GM23248 (cell line): ENCODE measurements around the gene SPAG6. TPM values are rescaled to one million over a fixed set of nuclear protein-coding genes. Genes with fewer than 3 reads are reported as not detected.

Experiments
- DNase-seq: peaks from one replicate; pipeline ENCODE4 v3.0.0-alpha.2; 2015
- H2AFZ ChIP-seq: fragments of 200-600 bp; sonication (generic); 2 replicates; pipeline ENCODE4 v1.6.1; 2016; ENCODE audit warnings: antibody characterized with exemption
- H3F3A ChIP-seq: fragments of 200-600 bp; sonication (generic); 2 replicates; pipeline ENCODE4 v1.6.1; 2016; ENCODE audit warnings: mild to moderate bottlenecking, antibody characterized with exemption, mixed run types; ENCODE audit not compliant: insufficient read depth
- H3K27ac ChIP-seq: fragments of 200-600 bp; sonication (generic); 2 replicates; pipeline ENCODE4 v1.5.1; 2016; ENCODE audit warnings: mild to moderate bottlenecking
- H3K27me3 ChIP-seq: fragments of 200-600 bp; sonication (generic); replicated peaks from 2 replicates; pipeline ENCODE4 v1.6.1; 2016; ENCODE audit warnings: mild to moderate bottlenecking; ENCODE audit not compliant: insufficient read depth
- H3K36me3 ChIP-seq: fragments of 200-600 bp; sonication (generic); 2 replicates; pipeline ENCODE4 v1.6.1; 2016; ENCODE audit warnings: low read depth, mild to moderate bottlenecking
- H3K4me1 ChIP-seq: fragments of 200-600 bp; sonication (generic); 2 replicates; pipeline ENCODE4 v1.6.1; 2016; ENCODE audit warnings: mild to moderate bottlenecking; ENCODE audit not compliant: insufficient read depth
- H3K4me2 ChIP-seq: fragments of 200-600 bp; sonication (generic); one replicate; pipeline ENCODE4 v1.6.1; 2016; ENCODE audit warnings: mild to moderate bottlenecking; ENCODE audit not compliant: unreplicated experiment
- H3K4me3 ChIP-seq: fragments of 200-600 bp; sonication (generic); 2 replicates; pipeline ENCODE4 v1.5.1; 2016; ENCODE audit warnings: mild to moderate bottlenecking
- H3K79me2 ChIP-seq: fragments of 200-600 bp; sonication (generic); 2 replicates; pipeline ENCODE4 v1.6.1; 2016; ENCODE audit warnings: mild to moderate bottlenecking; ENCODE audit not compliant: insufficient read depth
- H3K9ac ChIP-seq: fragments of 200-600 bp; sonication (generic); 2 replicates; pipeline ENCODE4 v1.6.1; 2016; ENCODE audit warnings: mild to moderate bottlenecking
- H3K9me2 ChIP-seq: fragments of 200-600 bp; sonication (generic); 2 replicates; pipeline ENCODE4 v1.6.1; 2016; ENCODE audit warnings: mixed run types, mild to moderate bottlenecking, moderate library complexity; ENCODE audit not compliant: insufficient read depth
- H3K9me3 ChIP-seq: fragments of 200-600 bp; sonication (generic); one replicate; pipeline ENCODE4 v1.6.1; 2017; ENCODE audit warnings: low read depth
- H4K20me1 ChIP-seq: fragments of 200-600 bp; sonication (generic); 2 replicates; pipeline ENCODE4 v1.6.0; 2016; ENCODE audit not compliant: insufficient read depth
- EZH2 ChIP-seq: fragments of 200-600 bp; sonication (generic); IDR thresholded peaks from 2 replicates; pipeline ENCODE4 v1.6.1; 2018; ENCODE audit warnings: antibody characterized with exemption, mild to moderate bottlenecking; ENCODE audit not compliant: insufficient read depth, poor library complexity, severe bottlenecking
- EZH2phosphoT487 ChIP-seq: fragments of 200-600 bp; sonication (generic); IDR thresholded peaks from 2 replicates; pipeline ENCODE4 v1.6.1; 2018; ENCODE audit warnings: antibody characterized with exemption, moderate library complexity, mild to moderate bottlenecking, low read depth; ENCODE audit not compliant: insufficient read depth
- WGBS, 2 experiments: methylation state at CpG; one replicate each; pipeline ENCODE4 v1.1.6; 2015 to 2017; ENCODE audit warnings: low lambda C conversion rate in 2 of 2, low coverage in 1 of 2; ENCODE audit errors: missing lambda C conversion rate in 2 of 2; 5-methylcytosine and 5-hydroxymethylcytosine counted together
- in situ Hi-C: fragments of 300-500 bp; cut with MboI; formaldehyde crosslinking; loops from 2 replicates; pipeline ENCODE4 v1.15.0; 2020
- polyA plus RNA-seq: library from polyadenylated mRNA; unstranded; fragments of >200 nt; fragmentation: Nextera tagmentation; extraction: Ambion mirVana; gene quantifications from 2 replicates; pipeline ENCODE4 v1.2.1, GENCODE V29; 2016
- total RNA-seq: library from RNA; depleted of rRNA; stranded (reverse); fragments of >200 nt; shearing (Covaris generic); gene quantifications from 2 replicates; pipeline ENCODE4 v1.2.3, GENCODE V29; 2014

Gene SPAG6
- total and polyA plus RNA-seq, 2 experiments from 2014 or later, result not detected

GRCh38 chr10:22420787-22421517 is 75.7 kb downstream of the SPAG6 start:
- Histone ChIP-seq H2AFZ (no peak overlapping the region), H3K79me2 (no peaks in the 10 kb centered on the region), H3K27ac (no peak overlapping the region), H3K9me3 (no peaks in the 10 kb centered on the region), H3K4me2 (no peak overlapping the region), H3K36me3 (no peaks in the 10 kb centered on the region), H4K20me1 (no peaks in the 10 kb centered on the region), H3K9me2 (no peaks in the 10 kb centered on the region), H3K9ac (no peak overlapping the region), H3K27me3 (no peaks in the 10 kb centered on the region), H3K4me3 (no peak overlapping the region), H3K4me1 (no peaks in the 10 kb centered on the region), H3F3A (no peaks in the 10 kb centered on the region)
- peak; percentile 52 for DNase-seq
- in situ Hi-C loops, result loop anchor here (10.0 kb wide), 1 partner anchor 416 kb away; the partner anchor contains the start of gene DNAJC1
- WGBS, 2 experiments, result 72 to 73% methylated on average over 4 of the region's 4 CpGs
- TF ChIP-seq EZH2phosphoT487, result no peak
- TF ChIP-seq EZH2, result no peak

GRCh38 chr10:22426653-22427052 is 81.4 kb downstream of the SPAG6 start:
- Histone ChIP-seq H3K27me3 (no peaks in the 10 kb centered on the region), H3K9ac (no peak overlapping the region), H3K36me3 (no peaks in the 10 kb centered on the region), H3K4me1 (peaks cover 29% of the 10 kb centered on the region), H2AFZ (no peak overlapping the region), H3K9me3 (no peaks in the 10 kb centered on the region), H4K20me1 (no peaks in the 10 kb centered on the region), H3K4me3 (no peak overlapping the region), H3K79me2 (no peaks in the 10 kb centered on the region), H3F3A (peaks cover 32% of the 10 kb centered on the region), H3K4me2 (no peak overlapping the region), H3K9me2 (no peaks in the 10 kb centered on the region), H3K27ac (no peak overlapping the region)
- no peak for DNase-seq
- in situ Hi-C loops, result loop anchor here (10.0 kb wide), 1 partner anchor 422 kb away; the partner anchor contains the start of gene DNAJC1
- no peak for TF ChIP-seq EZH2phosphoT487
- TF ChIP-seq EZH2, result no peak
- 92 to 95% methylated on average over 5 of the region's 5 CpGs for WGBS, 2 experiments

GRCh38 chr10:22427101-22427500 is 81.8 kb downstream of the SPAG6 start:
- Histone ChIP-seq H3K4me3 (peak overlapping the region; percentile 33), H2AFZ (no peak overlapping the region), H3K9me3 (no peaks in the 10 kb centered on the region), H3K27ac (peak overlapping the region; percentile 16; the same call in 1 of the 2 replicates), H3F3A (peaks cover 32% of the 10 kb centered on the region), H3K9me2 (no peaks in the 10 kb centered on the region), H3K4me2 (peak overlapping the region; percentile 77), H4K20me1 (no peaks in the 10 kb centered on the region), H3K79me2 (no peaks in the 10 kb centered on the region), H3K27me3 (no peaks in the 10 kb centered on the region), H3K4me1 (peaks cover 29% of the 10 kb centered on the region), H3K36me3 (no peaks in the 10 kb centered on the region), H3K9ac (no peak overlapping the region)
- TF ChIP-seq EZH2 (no peak), EZH2phosphoT487 (no peak)
- DNase-seq, result peak; percentile 81
- 50 to 52% methylated on average over 3 of the region's 3 CpGs for WGBS, 2 experiments
- in situ Hi-C loops, result loop anchor here (10.0 kb wide), 1 partner anchor 422 kb away; the partner anchor contains the start of gene DNAJC1

GRCh38 chr10:22427890-22428571 is 82.7 kb downstream of the SPAG6 start:
- H3K9me2 ChIP-seq, result no peaks in the 10 kb centered on the region
- WGBS, 2 experiments, result 1% methylated on average over 6 of the region's 6 CpGs
- H3K4me3 ChIP-seq, result peak overlapping the region; percentile 33
- peak overlapping the region; percentile 77 for H3K4me2 ChIP-seq
- no peaks in the 10 kb centered on the region for H3K9me3 ChIP-seq
- H3K79me2 ChIP-seq, result no peaks in the 10 kb centered on the region
- H3K27ac ChIP-seq, result peak overlapping the region; percentile 16
- H2AFZ ChIP-seq, result no peak overlapping the region
- no peak for TF ChIP-seq EZH2
- TF ChIP-seq EZH2phosphoT487, result no peak
- H3K36me3 ChIP-seq, result no peaks in the 10 kb centered on the region
- H4K20me1 ChIP-seq, result no peaks in the 10 kb centered on the region
- H3F3A ChIP-seq, result peaks cover 34% of the 10 kb centered on the region
- no peaks in the 10 kb centered on the region for H3K27me3 ChIP-seq
- in situ Hi-C loops, result loop anchor here (10.0 kb wide), 1 partner anchor 423 kb away; the partner anchor contains the start of gene DNAJC1
- H3K4me1 ChIP-seq, result peaks cover 29% of the 10 kb centered on the region
- peak; percentile 91 for DNase-seq
- H3K9ac ChIP-seq, result peak overlapping the region; percentile 12; the same call in 1 of the 2 replicates
